WTC11 (cell line): ENCODE measurements around the gene FAM234A.

Source experiments
- ATF2 ChIP-seq: sonication (generic); formaldehyde crosslinking; IDR thresholded peaks from 2 replicates; pipeline ENCODE4 v1.8.1; 2022; ENCODE audit warnings: low read depth, missing genetic modification reagents, borderline replicate concordance
- CTCF ChIP-seq: fragments of 200-600 bp; IDR thresholded peaks from 2 replicates; pipeline ENCODE4 v1.8.0; 2022; ENCODE audit warnings: antibody characterized with exemption
- E2F5 ChIP-seq: sonication (generic); formaldehyde crosslinking; IDR thresholded peaks from 2 replicates; pipeline ENCODE4 v1.8.1; 2022; ENCODE audit warnings: mild to moderate bottlenecking, moderate library complexity, missing genetic modification reagents
- ELF4 ChIP-seq: sonication (generic); formaldehyde crosslinking; IDR thresholded peaks from 2 replicates; pipeline ENCODE4 v1.8.1; 2022; ENCODE audit warnings: low read depth, mild to moderate bottlenecking, moderate library complexity, missing genetic modification reagents
- ETV6 ChIP-seq: sonication (generic); formaldehyde crosslinking; IDR thresholded peaks from 2 replicates; pipeline ENCODE4 v1.8.1; 2022; ENCODE audit warnings: mild to moderate bottlenecking, missing genetic modification reagents
- FOXP4 ChIP-seq: sonication (generic); formaldehyde crosslinking; IDR thresholded peaks from 2 replicates; pipeline ENCODE4 v1.8.0; 2022; ENCODE audit warnings: mild to moderate bottlenecking, missing genetic modification reagents
- GTF2I ChIP-seq: fragments of 250-450 bp; sonication (Bioruptor Pico); conservative IDR thresholded peaks from 2 replicates; pipeline ENCODE4 v1.4.0; 2021; ENCODE audit warnings: mild to moderate bottlenecking
- NR2C2 ChIP-seq: sonication (generic); formaldehyde crosslinking; IDR thresholded peaks from 2 replicates; pipeline ENCODE4 v1.8.0; 2022; ENCODE audit warnings: mild to moderate bottlenecking, missing genetic modification reagents
- SP1 ChIP-seq: sonication (generic); formaldehyde crosslinking; conservative IDR thresholded peaks from 2 replicates; pipeline ENCODE4 v1.8.1; 2022; ENCODE audit warnings: missing genetic modification reagents
- TEAD4 ChIP-seq: sonication (generic); formaldehyde crosslinking; IDR thresholded peaks from 2 replicates; pipeline ENCODE4 v1.8.0; 2022; ENCODE audit warnings: mild to moderate bottlenecking, missing genetic modification reagents
- ZNF121 ChIP-seq: sonication (generic); formaldehyde crosslinking; IDR thresholded peaks from 2 replicates; pipeline ENCODE4 v1.8.0; 2023; ENCODE audit warnings: missing genetic modification reagents
- ZNF263 ChIP-seq: sonication (generic); formaldehyde crosslinking; IDR thresholded peaks from 2 replicates; pipeline ENCODE4 v1.8.1; 2022; ENCODE audit warnings: low read depth, mild to moderate bottlenecking, moderate library complexity, missing genetic modification reagents

- TF ChIP-seq ZNF121: no peak
- no peak for TF ChIP-seq ATF2 (CRISPR knock-in tag)
- no peak for TF ChIP-seq ETV6 (CRISPR knock-in tag)
- no peak for TF ChIP-seq CTCF
- TF ChIP-seq ELF4 (CRISPR knock-in tag): no peak
- no peak for TF ChIP-seq FOXP4 (CRISPR knock-in tag)
- no peak for TF ChIP-seq NR2C2
- TF ChIP-seq SP1 (CRISPR knock-in tag): no peak
- TF ChIP-seq GTF2I (CRISPR knock-in tag): no peak
- TF ChIP-seq ZNF263 (CRISPR knock-in tag): no peak
- no peak for TF ChIP-seq TEAD4 (CRISPR knock-in tag)
- TF ChIP-seq E2F5: no peak
Observed at GRCh38 chr16:253833-254232, 19.2 kb downstream of the FAM234A start.
